Umbilical cord (tissue), 2 donors: ENCODE data around the gene IFI27L1. TPM values are rescaled to one million over a fixed set of nuclear protein-coding genes. Genes with fewer than 3 reads are reported as not detected.
A peak's percentile ranks its signal among the peaks of the same experiment; 100 is the strongest.

Experiments used
- DNase-seq: peaks from one replicate; pipeline ENCODE4 v3.0.0-alpha.2; 2015; ENCODE audit warnings: low spot score
- total RNA-seq: library from RNA; depleted of rRNA; stranded (reverse); fragments of >200 nt; gene quantifications from one replicate; pipeline ENCODE4 v1.2.3, GENCODE V29; 2014; ENCODE audit warnings: low replicate concordance; ENCODE audit not compliant: insufficient read depth

IFI27L1 gene
- total RNA-seq, 1 donor from 2014 or later: 1.2 TPM

GRCh38 chr14:94113908-94114588 lies 32.9 kb downstream of the IFI27L1 start:
- DNase-seq: no peak

- DNase-seq: no peak
Observed at GRCh38 chr14:94114589-94115057, 33.5 kb downstream of the IFI27L1 start.

GRCh38 chr14:94115058-94115591 lies 34.0 kb downstream of the IFI27L1 start:
- peak; percentile 54 for DNase-seq

GRCh38 chr14:94115631-94116030 lies 34.5 kb downstream of the IFI27L1 start:
- no peak for DNase-seq

- no peak for DNase-seq
Observed at GRCh38 chr14:94116701-94117100, 35.6 kb downstream of the IFI27L1 start.

- DNase-seq: no peak
Observed at GRCh38 chr14:94117856-94118255, 36.7 kb downstream of the IFI27L1 start.

GRCh38 chr14:94119071-94119470 lies 38.0 kb downstream of the IFI27L1 start:
- DNase-seq: no peak

- DNase-seq: no peak
Observed at GRCh38 chr14:94120667-94121340, 39.7 kb downstream of the IFI27L1 start.

- DNase-seq: no peak
Observed at GRCh38 chr14:94121485-94121884, 40.4 kb downstream of the IFI27L1 start.

- DNase-seq: no peak
Observed at GRCh38 chr14:94122438-94122837, 41.3 kb downstream of the IFI27L1 start.

- DNase-seq: no peak
Observed at GRCh38 chr14:94123296-94123695, 42.2 kb downstream of the IFI27L1 start.

- DNase-seq: no peak
Observed at GRCh38 chr14:94123868-94124267, 42.8 kb downstream of the IFI27L1 start.

- DNase-seq: no peak
Observed at GRCh38 chr14:94124582-94125377, 43.7 kb downstream of the IFI27L1 start.

- no peak for DNase-seq
Observed at GRCh38 chr14:94125659-94126418, 44.7 kb downstream of the IFI27L1 start.

- no peak for DNase-seq
Observed at GRCh38 chr14:94126419-94126677, 45.2 kb downstream of the IFI27L1 start.

- no peak for DNase-seq
Observed at GRCh38 chr14:94126800-94127199, 45.7 kb downstream of the IFI27L1 start.

GRCh38 chr14:94127330-94127729 lies 46.2 kb downstream of the IFI27L1 start:
- no peak for DNase-seq

- DNase-seq: no peak
Observed at GRCh38 chr14:94128216-94128839, 47.2 kb downstream of the IFI27L1 start.

GRCh38 chr14:94129111-94129757 lies 48.1 kb downstream of the IFI27L1 start, which contains the start of gene IFI27L2:
Gene IFI27L2, minus strand, starts transcription at chr14:94129604. Its CDS starts 40 bp downstream, at chr14:94129564.
- DNase-seq: peak; percentile 89

- DNase-seq: peak; percentile 68
Observed at GRCh38 chr14:94129758-94130414, 48.8 kb downstream of the IFI27L1 start.
